ENCODE measurements around the gene CNST. TPM values are rescaled to one million over a fixed set of nuclear protein-coding genes. Genes with fewer than 3 reads are reported as not detected.
A peak's percentile ranks its signal among the peaks of the same experiment; 100 is the strongest.

The CNST gene
- polyA plus RNA-seq, 1 experiment = 21.5 TPM

DNA sequence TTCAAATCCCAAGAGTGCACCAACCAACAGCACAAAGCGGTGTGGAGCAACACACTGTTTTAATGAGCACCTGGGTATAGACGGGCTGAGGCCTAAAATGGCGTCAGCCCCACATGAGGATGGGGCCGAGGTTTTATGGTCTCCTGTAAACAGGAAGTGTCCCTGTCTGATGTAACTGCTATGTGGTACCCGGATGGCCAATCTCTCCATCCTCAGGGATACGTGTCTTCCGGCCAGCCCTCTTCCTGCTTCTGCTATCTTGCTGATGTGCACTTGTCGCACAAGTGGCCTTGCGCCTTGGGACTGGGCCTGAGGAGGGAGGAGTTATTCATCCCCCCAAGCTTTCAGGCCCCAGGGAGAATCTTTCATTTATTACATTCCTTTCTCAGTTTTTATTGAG, 73.5 kb downstream of the CNST start:
- no peak overlapping the region for H3K4me3 ChIP-seq (ENCODE audit: low read depth, low read length)
- ChIA-PET CTCF (interaction anchor here (0.6 kb wide), 1 partner anchor 48 kb away, joined by 3 read pairs; no protein-coding TSS in a partner anchor), POLR2A (no interaction called here)
- H3K27ac ChIP-seq (ENCODE audit: low read depth, low read length) = no peak overlapping the region
- H3K9me3 ChIP-seq (ENCODE audit: control insufficient read depth, insufficient read depth, low read length) = peaks cover 2% of the 10 kb centered on the region; the same call in 1 of the 2 replicates
- TF ChIP-seq, protein P1, sequence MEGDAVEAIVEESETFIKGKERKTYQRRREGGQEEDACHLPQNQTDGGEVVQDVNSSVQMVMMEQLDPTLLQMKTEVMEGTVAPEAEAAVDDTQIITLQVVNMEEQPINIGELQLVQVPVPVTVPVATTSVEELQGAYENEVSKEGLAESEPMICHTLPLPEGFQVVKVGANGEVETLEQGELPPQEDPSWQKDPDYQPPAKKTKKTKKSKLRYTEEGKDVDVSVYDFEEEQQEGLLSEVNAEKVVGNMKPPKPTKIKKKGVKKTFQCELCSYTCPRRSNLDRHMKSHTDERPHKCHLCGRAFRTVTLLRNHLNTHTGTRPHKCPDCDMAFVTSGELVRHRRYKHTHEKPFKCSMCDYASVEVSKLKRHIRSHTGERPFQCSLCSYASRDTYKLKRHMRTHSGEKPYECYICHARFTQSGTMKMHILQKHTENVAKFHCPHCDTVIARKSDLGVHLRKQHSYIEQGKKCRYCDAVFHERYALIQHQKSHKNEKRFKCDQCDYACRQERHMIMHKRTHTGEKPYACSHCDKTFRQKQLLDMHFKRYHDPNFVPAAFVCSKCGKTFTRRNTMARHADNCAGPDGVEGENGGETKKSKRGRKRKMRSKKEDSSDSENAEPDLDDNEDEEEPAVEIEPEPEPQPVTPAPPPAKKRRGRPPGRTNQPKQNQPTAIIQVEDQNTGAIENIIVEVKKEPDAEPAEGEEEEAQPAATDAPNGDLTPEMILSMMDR (IDR thresholded peaks at IDR 0.05; ENCODE audit: low read depth, low read length) = no peak
- H3K27me3 ChIP-seq (ENCODE audit: control insufficient read depth, insufficient read depth, low read length) = no peaks in the 10 kb centered on the region
- no peak for DNase-seq (ENCODE audit: low read depth, low spot score)

DNA sequence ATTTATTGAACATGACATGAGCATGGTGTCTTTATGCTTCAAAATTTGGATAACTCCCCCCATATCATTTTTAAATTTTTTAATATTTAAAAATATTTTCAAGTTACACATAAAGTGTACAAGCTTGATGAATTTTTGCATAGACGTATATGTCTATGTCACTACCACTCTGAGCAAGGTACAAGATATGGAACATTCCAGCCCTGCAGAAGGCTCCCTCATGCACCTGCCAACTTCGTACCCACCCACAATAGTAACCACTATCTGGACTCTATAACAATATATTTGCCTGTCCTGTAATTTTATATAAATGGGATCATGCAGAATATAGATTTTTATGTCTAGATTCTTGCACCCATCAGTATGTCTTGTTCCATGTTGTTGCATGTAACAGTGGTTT, 74.5 kb downstream of the CNST start:
- ChIA-PET CTCF (no interaction called here), POLR2A (no interaction called here)
- no peak overlapping the region for H3K27ac ChIP-seq (ENCODE audit: low read depth, low read length)
- H3K4me3 ChIP-seq (ENCODE audit: low read depth, low read length) = no peak overlapping the region
- DNase-seq (ENCODE audit: low read depth, low spot score) = no peak
- H3K9me3 ChIP-seq (ENCODE audit: control insufficient read depth, insufficient read depth, low read length) = no peaks in the 10 kb centered on the region
- TF ChIP-seq, protein P1 (IDR thresholded peaks at IDR 0.05; ENCODE audit: low read depth, low read length) = no peak
- no peaks in the 10 kb centered on the region for H3K27me3 ChIP-seq (ENCODE audit: control insufficient read depth, insufficient read depth, low read length)

DNA sequence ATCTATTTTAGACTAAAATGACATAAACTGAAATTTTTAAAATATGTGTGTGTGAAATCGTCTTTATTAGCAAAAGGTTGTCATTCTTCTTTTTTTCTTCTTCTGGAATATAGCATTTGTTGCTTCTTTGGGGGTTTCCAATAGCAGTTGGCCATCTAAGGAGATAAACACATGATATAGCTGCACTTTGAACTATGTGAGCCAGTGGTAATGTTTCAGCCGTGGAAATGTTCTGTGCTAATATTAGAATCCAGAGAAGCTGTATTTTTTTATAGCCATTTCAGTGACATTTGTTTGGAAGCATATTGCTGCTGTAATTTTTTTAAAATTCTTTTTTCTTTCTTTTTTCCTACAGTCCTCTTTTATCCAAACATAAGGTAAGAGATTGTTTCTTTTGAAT, 75.1 kb downstream of the CNST start:
- H3K4me3 ChIP-seq (ENCODE audit: low read depth, low read length) = no peak overlapping the region
- H3K9me3 ChIP-seq (ENCODE audit: control insufficient read depth, insufficient read depth, low read length) = no peaks in the 10 kb centered on the region
- TF ChIP-seq, protein P1 (IDR thresholded peaks at IDR 0.05; ENCODE audit: low read depth, low read length) = no peak
- POLR2A ChIA-PET = no interaction called here
- no peak for DNase-seq (ENCODE audit: low read depth, low spot score)
- H3K27me3 ChIP-seq (ENCODE audit: control insufficient read depth, insufficient read depth, low read length) = no peaks in the 10 kb centered on the region
- H3K27ac ChIP-seq (ENCODE audit: low read depth, low read length) = no peak overlapping the region
- CTCF ChIA-PET = interaction anchor here (1.2 kb wide), 1 partner anchor 49 kb away, joined by 3 read pairs; no protein-coding TSS in a partner anchor

DNA sequence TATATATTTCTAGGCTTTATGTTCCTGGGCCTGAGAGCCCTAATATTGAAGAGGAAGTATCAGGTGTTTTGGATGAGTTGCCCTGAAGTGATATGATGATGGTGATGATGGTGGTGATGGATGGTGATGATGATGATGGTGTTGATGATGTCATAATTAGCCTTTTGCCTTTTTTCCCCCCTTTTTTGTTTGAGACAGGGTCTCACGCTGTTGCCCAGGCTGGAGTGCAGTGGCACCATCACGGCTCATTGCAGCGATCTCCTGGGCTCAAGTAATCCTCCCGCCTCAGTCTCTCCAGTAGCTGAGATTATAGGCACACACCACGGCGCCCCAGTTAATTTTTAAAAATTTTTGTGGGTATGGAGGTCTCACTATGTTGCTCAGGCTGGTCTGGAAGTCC, 76.5 kb downstream of the CNST start:
- TF ChIP-seq, protein P1 (IDR thresholded peaks at IDR 0.05; ENCODE audit: low read depth, low read length) = no peak
- Histone ChIP-seq H3K4me3 (ENCODE audit: low read depth, low read length) (no peak overlapping the region), H3K9me3 (ENCODE audit: control insufficient read depth, insufficient read depth, low read length) (no peaks in the 10 kb centered on the region), H3K27ac (ENCODE audit: low read depth, low read length) (no peak overlapping the region), H3K27me3 (ENCODE audit: control insufficient read depth, insufficient read depth, low read length) (no peaks in the 10 kb centered on the region)
- no peak for DNase-seq (ENCODE audit: low read depth, low spot score)
- POLR2A ChIA-PET = no interaction called here
- CTCF ChIA-PET = interaction anchor here (1.2 kb wide), 1 partner anchor 47 kb away, joined by 3 read pairs; no protein-coding TSS in a partner anchor

DNA sequence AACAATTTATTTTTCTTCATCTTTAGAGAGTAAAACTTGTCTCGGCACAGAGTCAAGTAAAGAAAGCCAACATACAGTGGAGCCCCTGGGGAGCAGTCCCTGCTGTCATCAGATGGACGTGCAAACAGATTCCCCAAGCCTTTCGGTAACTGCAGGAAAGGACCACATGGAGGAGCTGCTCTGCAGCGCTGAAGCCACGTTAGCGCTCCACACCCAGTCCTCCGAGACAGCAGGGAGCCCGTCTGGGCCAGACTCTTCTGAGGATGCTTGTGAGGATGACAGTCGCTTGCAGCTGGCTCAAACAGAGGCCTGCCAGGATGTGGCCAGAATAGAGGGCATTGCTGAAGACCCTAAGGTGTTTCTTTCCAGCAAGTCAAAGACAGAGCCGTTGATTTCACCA, 80.9 kb downstream of the CNST start:
- Histone ChIP-seq H3K27ac (ENCODE audit: low read depth, low read length) (peak overlapping the region; percentile 40), H3K4me3 (ENCODE audit: low read depth, low read length) (peak overlapping the region; percentile 10), H3K9me3 (ENCODE audit: control insufficient read depth, insufficient read depth, low read length) (no peaks in the 10 kb centered on the region), H3K27me3 (ENCODE audit: control insufficient read depth, insufficient read depth, low read length) (no peaks in the 10 kb centered on the region)
- TF ChIP-seq, protein P1 (IDR thresholded peaks at IDR 0.05; ENCODE audit: low read depth, low read length) = peak; percentile 88
- CTCF ChIA-PET = interaction anchor here (0.8 to 4.9 kb wide), 13 partner anchors 9 to 109 kb away, joined by 3 to 32 read pairs (median 7); no protein-coding TSS in a partner anchor
- DNase-seq (ENCODE audit: low read depth, low spot score) = peak; percentile 33
- POLR2A ChIA-PET = interaction anchor here (0.6 to 1.3 kb wide), 2 partner anchors 14 to 15 kb away, joined by 3 to 4 read pairs; no protein-coding TSS in a partner anchor
